GM12878 (cell line): ENCODE results near the gene OSM. TPM values are rescaled to one million over a fixed set of nuclear protein-coding genes. Genes with fewer than 3 reads are reported as not detected.

Experiments
- ATAC-seq: fragments of 200-7000 bp; cut with Tn5 transposase; 3 replicates; pipeline ENCODE4 v1.9.1; 2020; ENCODE audit warnings: mild to moderate bottlenecking, moderate library complexity
- BruUV-seq: library from RNA; stranded (reverse); fragments of 400-500 nt; replicated peaks from 2 replicates; lab custom pipeline; 2021; lab: Mats Ljungman, UMichigan
- CTCF ChIA-PET: fragments of 300-600 bp; sonication (Branson Sonifier 250); formaldehyde crosslinking; extraction: SDS; loops from one replicate; lab custom pipeline; 2021; ENCODE audit warnings: inconsistent platforms; lab: Yijun Ruan, JAX
- POLR2A ChIA-PET: fragments of 350-600 bp; formaldehyde crosslinking; extraction: SDS; loops from one replicate; lab custom pipeline; 2021; ENCODE audit warnings: inconsistent platforms; lab: Charles Lee
- RAD21 ChIA-PET: fragments of 300-600 bp; sonication (Branson Sonifier 250); formaldehyde crosslinking; loops from one replicate; lab custom pipeline; 2023; ENCODE audit warnings: antibody characterized with exemption; ENCODE audit not compliant: unreplicated experiment; lab: Charles Lee
- SMC1A ChIA-PET: fragments of 300-600 bp; sonication (Branson Sonifier 250); formaldehyde crosslinking; loops from one replicate; lab custom pipeline; 2023; ENCODE audit not compliant: unreplicated experiment, uncharacterized antibody; lab: Charles Lee
- DNase-seq: peaks from one replicate; pipeline ENCODE4 v3.0.0-alpha.2; 2011; ENCODE audit warnings: low read depth, low spot score
- FAIRE-seq: peaks from 3 replicates; lab custom pipeline; 2011; peaks lifted over from hg19 to GRCh38; lab: Jason Lieb, UNC
- H2AFZ ChIP-seq: 2 replicates; pipeline ENCODE4 v1.6.0; 2011; ENCODE audit warnings: low read depth, low read length, control low read depth; ENCODE audit not compliant: control insufficient read depth
- H3K27ac ChIP-seq: 2 replicates; pipeline ENCODE4 v1.5.1; 2011; ENCODE audit warnings: control low read depth; ENCODE audit not compliant: control insufficient read depth, insufficient read depth
- H3K27me3 ChIP-seq, 2 experiments: replicated peaks in 1 of 2; 2 replicates each; pipeline versions ENCODE4 v1.6.0 to v1.6.1; 2011; ENCODE audit warnings: low read length in 1 of 2; ENCODE audit not compliant: control insufficient read depth in 2 of 2, insufficient read depth in 2 of 2
- H3K36me3 ChIP-seq, 2 experiments: 2 replicates each; pipeline ENCODE4 v1.5.1; 2011; ENCODE audit warnings: low read length in 1 of 2; ENCODE audit not compliant: control insufficient read depth in 2 of 2, insufficient read depth in 2 of 2
- H3K4me1 ChIP-seq: 2 replicates; pipeline ENCODE4 v1.6.1; 2011; ENCODE audit warnings: mild to moderate bottlenecking, low read length, moderate library complexity, mixed read lengths; ENCODE audit not compliant: control insufficient read depth, insufficient read depth
- H3K4me2 ChIP-seq: 2 replicates; pipeline ENCODE4 v1.6.0; 2011; ENCODE audit warnings: control low read depth; ENCODE audit not compliant: control insufficient read depth, insufficient read depth
- H3K4me3 ChIP-seq: fragments of 200-600 bp; sonication (generic); 2 replicates; pipeline ENCODE4 v1.5.1; 2016
- H3K79me2 ChIP-seq: 2 replicates; pipeline ENCODE4 v1.6.0; 2011; ENCODE audit warnings: low read length; ENCODE audit not compliant: control insufficient read depth, insufficient read depth
- H3K9ac ChIP-seq: 2 replicates; pipeline ENCODE4 v1.8.0; 2011; ENCODE audit warnings: low read length, control low read depth, mixed read lengths; ENCODE audit not compliant: control insufficient read depth, insufficient read depth
- H3K9me3 ChIP-seq: replicated peaks from 3 replicates; pipeline ENCODE4 v1.5.1; 2011; ENCODE audit warnings: mild to moderate bottlenecking, low read length; ENCODE audit not compliant: control insufficient read depth, insufficient read depth
- H4K20me1 ChIP-seq: 2 replicates; pipeline ENCODE4 v1.6.0; 2011; ENCODE audit not compliant: control insufficient read depth, insufficient read depth
- ATF3 ChIP-seq: IDR thresholded peaks from 2 replicates; pipeline ENCODE4 v1.6.1; 2011; ENCODE audit warnings: low read depth, mild to moderate bottlenecking, low read length, moderate library complexity, borderline replicate concordance; ENCODE audit errors: extremely low read depth
- ATF7 ChIP-seq: fragments of 450-650 bp; IDR thresholded peaks from 2 replicates; pipeline ENCODE4 v1.6.1; 2016; ENCODE audit warnings: low read depth, mild to moderate bottlenecking
- DPF2 ChIP-seq: fragments of 450-650 bp; IDR thresholded peaks from 2 replicates; pipeline ENCODE4 v1.6.1; 2017; ENCODE audit warnings: mild to moderate bottlenecking
- E2F8 ChIP-seq: fragments of 450-650 bp; IDR thresholded peaks from 2 replicates; pipeline ENCODE4 v1.6.1; 2018; ENCODE audit warnings: mild to moderate bottlenecking, low read depth, moderate library complexity; ENCODE audit not compliant: partially characterized antibody
- EED ChIP-seq: sonication (generic); IDR thresholded peaks from 2 replicates; pipeline ENCODE4 v1.6.1; 2016; ENCODE audit warnings: antibody characterized with exemption, low read depth
- FOXK2 ChIP-seq: fragments of 450-650 bp; IDR thresholded peaks from 2 replicates; pipeline ENCODE4 v1.6.1; 2017; ENCODE audit warnings: mild to moderate bottlenecking, moderate library complexity
- NFIC ChIP-seq: IDR thresholded peaks from 2 replicates; pipeline ENCODE4 v1.6.1; 2012; ENCODE audit warnings: low read depth, mild to moderate bottlenecking, inconsistent platforms, low read length, moderate library complexity
- PAX8 ChIP-seq: fragments of 450-650 bp; IDR thresholded peaks from 2 replicates; pipeline ENCODE4 v1.6.1; 2017; ENCODE audit warnings: mild to moderate bottlenecking, moderate library complexity
- RELA ChIP-seq: fragments of 450-650 bp; IDR thresholded peaks from 2 replicates; pipeline ENCODE4 v1.8.0; 2014; ENCODE audit warnings: borderline replicate concordance; ENCODE audit not compliant: partially characterized antibody
- SUPT20H ChIP-seq: IDR thresholded peaks from 2 replicates; pipeline ENCODE4 v1.6.1; 2011; ENCODE audit warnings: low read depth, mild to moderate bottlenecking, low read length, moderate library complexity, borderline replicate concordance; ENCODE audit not compliant: control insufficient read depth
- ZBTB33 ChIP-seq: fragments of 450-650 bp; IDR thresholded peaks from 2 replicates; pipeline ENCODE4 v1.6.1; 2017; ENCODE audit warnings: mild to moderate bottlenecking
- WGBS: methylation state at CpG from one replicate; pipeline ENCODE4 v1.1.6; 2016; ENCODE audit warnings: low lambda C conversion rate; ENCODE audit not compliant: insufficient replicate concordance, insufficient coverage; ENCODE audit errors: missing lambda C conversion rate; 5-methylcytosine and 5-hydroxymethylcytosine counted together
- in situ Hi-C: fragments of 300-500 bp; cut with MboI; formaldehyde crosslinking; loops from 9 replicates; pipeline ENCODE4 v1.14.3; 2018; ENCODE audit warnings: mixed read lengths
- intact Hi-C: fragments of 100-400 bp; cut with micrococcal nuclease; formaldehyde crosslinking; loops from one replicate; pipeline ENCODE4 v1.14.2; 2022; ENCODE audit not compliant: unreplicated experiment
- polyA plus RNA-seq, 11 experiments: library from polyadenylated mRNA; depleted of rRNA in 4 of 11; unstranded in 6 of 11; stranded (reverse) in 5 of 11; fragments of >200 nt; fragmentation: Nextera tagmentation in 4 of 11; fragmentation: Illumina TruSeq in 1 of 11; extraction: Ambion mirVana in 4 of 11; extraction: Trizol in 1 of 11; gene quantifications; 1 replicate in 1 of 11; 2 replicates in 10 of 11; pipeline versions ENCODE4 v1.2.1 to v1.2.3, GENCODE V29; 2011 to 2016; ENCODE audit warnings: inconsistent platforms in 2 of 11, missing spikeins in 2 of 11, low read depth in 1 of 11
- total RNA-seq, 4 experiments: library from RNA; depleted of rRNA in 3 of 4; stranded (reverse); fragments of >200 nt in 3 of 4; fragmentation: Illumina TruSeq in 1 of 4; extraction: Trizol in 1 of 4; gene quantifications; 2 replicates each; pipeline versions ENCODE4 v1.2.1 to v1.2.3, GENCODE V29; 2013 to 2021

Gene OSM
- total and polyA plus RNA-seq, 10 of the 15 experiments (the other 5 are each of a cell fraction or from before 2014, with no cell fraction given), result 0.06 to 1.4 (median 0.59) TPM

GRCh38 chr22:30293026-30293425 lies 26.4 kb upstream of the OSM start:
- no peaks in the 10 kb centered on the region for H4K20me1 ChIP-seq
- H2AFZ ChIP-seq, result no peak overlapping the region
- FAIRE-seq (no peak), DNase-seq (no peak)
- ChIA-PET CTCF (no interaction called here), RAD21 (interaction anchor here (2.0 to 6.2 kb wide), 2 partner anchors 8 to 33 kb away, joined by 5 to 118 read pairs; partner anchors contain the start of gene TBC1D10A)
- H3K4me2 ChIP-seq, result no peak overlapping the region
- 96% methylated on average over 7 of the region's 7 CpGs for WGBS
- H3K9ac ChIP-seq, result no peak overlapping the region
- in situ Hi-C loops, result no loop called here
- BruUV-seq, result no TSS peak
- TF ChIP-seq RELA (no peak), E2F8 (no peak), EED (no peak), NFIC (no peak), SUPT20H (no peak), ATF3 (no peak), FOXK2 (no peak), ATF7 (no peak), PAX8 (no peak), ZBTB33 (no peak), DPF2 (no peak)
- TF ChIP-seq, all 136 proteins: peak for 0
- Histone ChIP-seq H3K9me3 (no peaks in the 10 kb centered on the region), H3K4me3 (no peak overlapping the region), H3K79me2 (no peaks in the 10 kb centered on the region), H3K36me3 (peaks cover 10 to 32% of the 10 kb centered on the region in 2 experiments; a peak in 3 of 4 replicates), H3K27ac (no peak overlapping the region), H3K27me3 (no peaks in the 10 kb centered on the region), H3K4me1 (peaks cover 23% of the 10 kb centered on the region)
- POLR2A ChIA-PET, result no interaction called here
- SMC1A ChIA-PET, result interaction anchor here (6.7 to 7.9 kb wide), 2 partner anchors 13 to 33 kb away, joined by 84 to 100 read pairs; partner anchors contain the start of gene TBC1D10A
- intact Hi-C loops, result no loop called here
- no peak for ATAC-seq
